ENCODE measurements around the gene FKBP5. TPM values are rescaled to one million over a fixed set of nuclear protein-coding genes. Genes with fewer than 3 reads are reported as not detected.

The FKBP5 gene
- total and polyA plus RNA-seq, 9 of the 15 experiments (the other 6 are each of a cell fraction or from before 2014, with no cell fraction given) = 32.7 to 151 (median 75.0) TPM

DNA sequence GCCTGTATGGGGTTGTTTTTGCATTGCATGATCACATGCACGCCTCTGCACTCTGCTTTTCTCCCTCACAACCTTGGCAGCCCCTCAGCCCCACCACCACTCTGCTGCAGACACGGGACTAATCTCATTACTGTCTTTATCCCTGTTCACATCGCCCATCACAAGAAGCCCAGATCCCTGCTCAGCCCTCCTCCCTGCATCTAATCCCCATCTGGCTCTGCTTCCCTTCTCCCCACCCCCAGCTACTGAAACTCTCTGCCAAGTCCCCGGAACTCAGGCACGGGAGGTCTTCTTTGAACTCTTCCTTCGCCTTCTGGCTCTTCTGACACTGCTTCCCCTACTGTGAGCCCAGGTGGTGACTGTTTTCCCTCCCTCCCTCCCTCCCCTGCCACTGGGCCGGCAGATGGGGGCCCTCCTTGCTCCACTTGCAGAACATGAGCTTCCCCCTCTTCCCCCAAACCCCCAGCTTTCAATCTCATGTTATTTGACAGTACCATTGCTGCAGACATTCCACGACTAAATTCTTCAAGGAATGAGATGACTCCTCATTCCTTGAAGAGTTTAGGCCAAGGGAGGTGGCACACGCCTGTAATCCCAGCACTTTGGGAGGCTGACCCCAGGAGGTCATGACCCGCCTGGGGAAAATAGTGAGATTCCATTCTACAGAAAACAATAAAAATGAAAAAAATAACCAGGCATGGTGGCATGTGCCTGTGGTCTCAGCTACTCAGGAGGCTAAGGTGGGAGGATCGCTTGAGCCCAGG lies 154.1 kb downstream of the FKBP5 start:
- no peaks in the 10 kb centered on the region for H3K79me2 ChIP-seq (ENCODE audit: control insufficient read depth, insufficient read depth, low read length)
- FAIRE-seq = no peak
- BruUV-seq (replicated peaks) = no TSS peak
- no peaks in the 10 kb centered on the region for H3K4me1 ChIP-seq (replicated peaks in 1 of 2; ENCODE audit: control insufficient read depth in 2 of 2, insufficient read depth in 2 of 2, low read length in 2 of 2)
- H3K9me1 ChIP-seq (ENCODE audit: control insufficient read depth, insufficient read depth, low read length) = peaks cover 3% of the 10 kb centered on the region
- no peaks in the 10 kb centered on the region for H3K9me3 ChIP-seq (replicated peaks; ENCODE audit: control insufficient read depth, insufficient read depth, low read depth, low read length)
- H3K4me3 ChIP-seq = no peak overlapping the region
- intact Hi-C loops (cut with micrococcal nuclease) (no loop called here), in situ Hi-C loops (cut with MboI) (no loop called here)
- H2AFZ ChIP-seq (ENCODE audit: low read depth, low read length) = no peak overlapping the region
- no peaks in the 10 kb centered on the region for H3K36me3 ChIP-seq (ENCODE audit: control insufficient read depth, insufficient read depth, low read length)
- H3K27me3 ChIP-seq (ENCODE audit: control insufficient read depth in 2 of 2, insufficient read depth in 2 of 2, low read length in 2 of 2) = peaks cover 34 to 57% of the 10 kb centered on the region in 2 experiments; a peak in 4 of 5 replicates
- ATAC-seq = no peak; the same call in 2 of the 3 replicates
- TF ChIP-seq ZNF217 (CRISPR knock-in tag; IDR thresholded peaks at IDR 0.05) (no peak), ZNF717 (CRISPR knock-in tag; IDR thresholded peaks at IDR 0.05) (no peak), SMARCA4 (IDR thresholded peaks at IDR 0.05) (no peak), TAF9B (IDR thresholded peaks at IDR 0.05; ENCODE audit: partially characterized antibody) (no peak), PHB (CRISPR knock-in tag; IDR thresholded peaks at IDR 0.05) (no peak), MAFG (tag; conservative IDR thresholded peaks at IDR 0.05) (no peak), NR2C2 (CRISPR knock-in tag; IDR thresholded peaks at IDR 0.05) (no peak), NR2C2 (tag; IDR thresholded peaks at IDR 0.05) (no peak), POLR3G (IDR thresholded peaks at IDR 0.05; ENCODE audit: extremely low read depth, insufficient read length, insufficient replicate concordance) (no peak), MAZ (CRISPR knock-in tag; conservative IDR thresholded peaks at IDR 0.05 in 1 of 2, IDR thresholded peaks at IDR 0.05 in 1 of 2) (no peak), SRSF7 (optimal IDR thresholded peaks at IDR 0.05; ENCODE audit: low read depth, low read length) (no peak), ELF1 (tag; IDR thresholded peaks at IDR 0.05) (no peak), PHF21A (IDR thresholded peaks at IDR 0.05; ENCODE audit: borderline replicate concordance, low read depth) (no peak), DDX20 (tag; IDR thresholded peaks at IDR 0.05; ENCODE audit: low read depth) (no peak), HMG20A (CRISPR knock-in tag; conservative IDR thresholded peaks at IDR 0.05) (no peak)
- TF ChIP-seq, protein P1, sequence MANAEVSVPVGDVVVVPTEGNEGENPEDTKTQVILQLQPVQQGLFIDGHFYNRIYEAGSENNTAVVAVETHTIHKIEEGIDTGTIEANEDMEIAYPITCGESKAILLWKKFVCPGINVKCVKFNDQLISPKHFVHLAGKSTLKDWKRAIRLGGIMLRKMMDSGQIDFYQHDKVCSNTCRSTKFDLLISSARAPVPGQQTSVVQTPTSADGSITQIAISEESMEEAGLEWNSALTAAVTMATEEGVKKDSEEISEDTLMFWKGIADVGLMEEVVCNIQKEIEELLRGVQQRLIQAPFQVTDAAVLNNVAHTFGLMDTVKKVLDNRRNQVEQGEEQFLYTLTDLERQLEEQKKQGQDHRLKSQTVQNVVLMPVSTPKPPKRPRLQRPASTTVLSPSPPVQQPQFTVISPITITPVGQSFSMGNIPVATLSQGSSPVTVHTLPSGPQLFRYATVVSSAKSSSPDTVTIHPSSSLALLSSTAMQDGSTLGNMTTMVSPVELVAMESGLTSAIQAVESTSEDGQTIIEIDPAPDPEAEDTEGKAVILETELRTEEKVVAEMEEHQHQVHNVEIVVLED (CRISPR knock-in tag; IDR thresholded peaks at IDR 0.05) = no peak
- TF ChIP-seq, protein P2, sequence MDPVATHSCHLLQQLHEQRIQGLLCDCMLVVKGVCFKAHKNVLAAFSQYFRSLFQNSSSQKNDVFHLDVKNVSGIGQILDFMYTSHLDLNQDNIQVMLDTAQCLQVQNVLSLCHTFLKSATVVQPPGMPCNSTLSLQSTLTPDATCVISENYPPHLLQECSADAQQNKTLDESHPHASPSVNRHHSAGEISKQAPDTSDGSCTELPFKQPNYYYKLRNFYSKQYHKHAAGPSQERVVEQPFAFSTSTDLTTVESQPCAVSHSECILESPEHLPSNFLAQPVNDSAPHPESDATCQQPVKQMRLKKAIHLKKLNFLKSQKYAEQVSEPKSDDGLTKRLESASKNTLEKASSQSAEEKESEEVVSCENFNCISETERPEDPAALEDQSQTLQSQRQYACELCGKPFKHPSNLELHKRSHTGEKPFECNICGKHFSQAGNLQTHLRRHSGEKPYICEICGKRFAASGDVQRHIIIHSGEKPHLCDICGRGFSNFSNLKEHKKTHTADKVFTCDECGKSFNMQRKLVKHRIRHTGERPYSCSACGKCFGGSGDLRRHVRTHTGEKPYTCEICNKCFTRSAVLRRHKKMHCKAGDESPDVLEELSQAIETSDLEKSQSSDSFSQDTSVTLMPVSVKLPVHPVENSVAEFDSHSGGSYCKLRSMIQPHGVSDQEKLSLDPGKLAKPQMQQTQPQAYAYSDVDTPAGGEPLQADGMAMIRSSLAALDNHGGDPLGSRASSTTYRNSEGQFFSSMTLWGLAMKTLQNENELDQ (CRISPR knock-in tag; IDR thresholded peaks at IDR 0.05; ENCODE audit: borderline replicate concordance) = no peak
- POLR2A ChIA-PET = no interaction called here
- H4K20me1 ChIP-seq (replicated peaks; ENCODE audit: control insufficient read depth, insufficient read depth, low read length) = no peaks in the 10 kb centered on the region
- H3K9ac ChIP-seq (ENCODE audit: insufficient read depth in 1 of 2, low read depth in 2 of 2, low read length in 2 of 2) = 0 out of 4 replicates have a peak overlapping the region, but pooled peaks of 1 of the 2 experiments have one; percentile 29
- WGBS (ENCODE audit: insufficient coverage, low coverage, missing lambda C conversion rate) = 2% methylated on average over 10 of the region's 11 CpGs
- no peak overlapping the region for H3K4me2 ChIP-seq (ENCODE audit: insufficient read depth, low read length)
- no peak overlapping the region for H3K27ac ChIP-seq (ENCODE audit: extremely low read depth, low read depth, low read length)
- no peak for DNase-seq (ENCODE audit: extremely low read depth in 1 of 4, low spot score in 3 of 4)
- CTCF ChIA-PET (ENCODE audit: low intra/inter-chr PET ratio) = interaction anchor here (0.6 kb wide), 1 partner anchor 10 kb away, joined by 3 read pairs; no protein-coding TSS in a partner anchor
